GM23248 (cell line): ENCODE data around the gene CIROP.

Experiments
- EZH2 ChIP-seq: fragments of 200-600 bp; sonication (generic); IDR thresholded peaks from 2 replicates; pipeline ENCODE4 v1.6.1; 2018; ENCODE audit warnings: antibody characterized with exemption, mild to moderate bottlenecking; ENCODE audit not compliant: insufficient read depth, poor library complexity, severe bottlenecking
- EZH2phosphoT487 ChIP-seq: fragments of 200-600 bp; sonication (generic); IDR thresholded peaks from 2 replicates; pipeline ENCODE4 v1.6.1; 2018; ENCODE audit warnings: antibody characterized with exemption, moderate library complexity, mild to moderate bottlenecking, low read depth; ENCODE audit not compliant: insufficient read depth

DNA sequence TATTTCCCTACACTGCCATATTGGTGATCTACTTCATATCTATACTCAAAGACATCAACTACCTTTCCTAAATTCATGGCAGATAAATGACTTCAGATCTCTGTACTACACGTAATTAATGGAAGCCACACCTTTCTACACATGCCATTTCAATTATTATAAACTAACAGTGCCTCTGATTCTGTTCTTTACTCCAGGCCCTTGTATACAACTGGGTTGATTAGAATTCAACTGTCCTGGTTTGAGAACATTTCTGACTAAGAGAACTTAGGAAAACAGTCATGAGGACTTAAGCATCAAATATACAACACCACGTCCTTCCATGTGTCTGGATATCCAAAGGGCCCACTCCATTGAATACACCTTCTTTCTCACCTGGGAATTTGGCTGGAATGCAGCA is 11.7 kb downstream of the CIROP start:
- TF ChIP-seq EZH2phosphoT487 (no peak), EZH2 (no peak)
